ENCODE measurements around the gene NUP85. TPM values are rescaled to one million over a fixed set of nuclear protein-coding genes. Genes with fewer than 3 reads are reported as not detected.

The NUP85 gene
- total RNA-seq, 1 donor from 2014 or later: 83.9 TPM

DNA sequence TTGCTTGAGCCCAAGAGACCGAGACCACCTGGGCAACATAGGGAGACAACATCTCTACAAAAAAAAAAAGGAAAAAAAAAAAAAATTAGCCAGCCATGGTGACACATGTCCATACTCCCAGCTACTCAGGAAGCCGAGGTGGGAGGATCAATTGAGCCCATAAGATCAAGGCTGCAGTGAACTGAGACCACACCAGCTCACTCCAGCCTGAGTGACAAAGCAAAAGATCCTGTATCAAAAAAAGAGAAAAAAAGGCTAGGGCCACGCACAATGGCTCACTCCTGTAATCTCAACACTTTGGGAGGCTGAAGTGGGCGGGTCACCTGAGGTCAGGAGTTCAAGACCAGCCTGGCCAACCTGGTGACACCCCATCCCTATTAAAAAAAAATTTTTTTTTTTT, 36.5 kb upstream of the NUP85 start:
- no peak for DNase-seq (ENCODE audit: low spot score)
- Mint-ChIP-seq H3K27ac (ENCODE audit: unreplicated experiment) (no peak overlapping the region), H3K4me1 (ENCODE audit: unreplicated experiment) (no peaks in the 10 kb centered on the region), H3K9me3 (ENCODE audit: unreplicated experiment) (no peaks in the 10 kb centered on the region), H3K36me3 (ENCODE audit: low read depth, unreplicated experiment) (peaks cover 14% of the 10 kb centered on the region), H3K4me3 (ENCODE audit: unreplicated experiment) (no peak overlapping the region), H3K27me3 (ENCODE audit: unreplicated experiment) (no peaks in the 10 kb centered on the region)
- no peak for TF ChIP-seq CTCF (IDR thresholded peaks at IDR 0.05; ENCODE audit: unreplicated experiment)

DNA sequence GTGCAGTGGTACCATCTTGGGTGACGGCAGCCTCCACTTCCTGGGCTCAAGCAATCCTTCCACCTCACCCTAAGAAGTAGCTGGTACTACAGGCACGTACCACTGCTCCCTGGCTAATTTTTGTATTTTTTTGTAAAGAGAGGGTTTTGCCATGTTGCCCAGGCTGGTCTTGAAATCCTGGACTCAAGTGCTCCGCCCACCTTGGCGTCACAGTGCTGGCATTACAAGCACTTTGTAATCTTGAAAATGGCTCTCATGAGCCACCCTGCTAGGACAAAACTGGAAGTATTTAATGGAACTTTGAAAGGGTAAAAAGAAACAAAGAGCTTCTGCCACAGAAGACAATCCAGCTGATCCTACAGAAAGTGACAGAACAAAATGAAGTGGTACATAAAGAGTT, 32.0 kb upstream of the NUP85 start:
- peak overlapping the region; percentile 65 for H3K4me3 Mint-ChIP-seq (ENCODE audit: unreplicated experiment)
- peak overlapping the region; percentile 68 for H3K27ac Mint-ChIP-seq (ENCODE audit: unreplicated experiment)
- H3K4me1 Mint-ChIP-seq (ENCODE audit: unreplicated experiment): no peaks in the 10 kb centered on the region
- no peak for DNase-seq (ENCODE audit: low spot score)
- no peaks in the 10 kb centered on the region for H3K27me3 Mint-ChIP-seq (ENCODE audit: unreplicated experiment)
- no peaks in the 10 kb centered on the region for H3K9me3 Mint-ChIP-seq (ENCODE audit: unreplicated experiment)
- TF ChIP-seq CTCF (IDR thresholded peaks at IDR 0.05; ENCODE audit: unreplicated experiment): no peak
- H3K36me3 Mint-ChIP-seq (ENCODE audit: low read depth, unreplicated experiment): peaks cover 28% of the 10 kb centered on the region

DNA sequence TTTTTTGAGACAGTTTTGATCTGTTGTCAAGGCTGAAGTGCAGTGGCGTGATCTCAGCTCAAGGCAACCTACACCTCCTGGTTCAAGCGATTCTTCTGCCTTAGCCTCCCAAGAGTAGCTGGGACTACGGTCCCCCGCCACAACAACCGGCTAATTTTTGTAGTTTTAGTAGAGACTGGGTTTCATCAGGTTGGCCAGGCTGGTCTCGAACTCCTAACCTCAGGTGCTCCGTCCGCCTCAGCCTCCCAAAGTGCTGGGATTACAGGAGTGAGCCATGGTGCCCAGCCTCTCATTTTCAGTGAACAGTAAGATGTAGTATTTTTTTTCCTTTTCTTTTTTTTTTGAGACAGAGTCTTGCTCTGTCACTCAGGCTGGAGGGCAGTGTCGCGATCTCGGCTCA, 30.5 kb upstream of the NUP85 start:
- TF ChIP-seq CTCF (IDR thresholded peaks at IDR 0.05; ENCODE audit: unreplicated experiment): no peak
- no peaks in the 10 kb centered on the region for H3K27me3 Mint-ChIP-seq (ENCODE audit: unreplicated experiment)
- no peak overlapping the region for H3K27ac Mint-ChIP-seq (ENCODE audit: unreplicated experiment)
- H3K36me3 Mint-ChIP-seq (ENCODE audit: low read depth, unreplicated experiment): peaks cover 28% of the 10 kb centered on the region
- no peak for DNase-seq (ENCODE audit: low spot score)
- H3K4me1 Mint-ChIP-seq (ENCODE audit: unreplicated experiment): no peaks in the 10 kb centered on the region
- no peaks in the 10 kb centered on the region for H3K9me3 Mint-ChIP-seq (ENCODE audit: unreplicated experiment)
- H3K4me3 Mint-ChIP-seq (ENCODE audit: unreplicated experiment): no peak overlapping the region

GRCh38 chr17:75176625-75177024, 28.9 kb upstream of the NUP85 start:
- Mint-ChIP-seq H3K27me3 (ENCODE audit: unreplicated experiment) (peaks cover 3% of the 10 kb centered on the region), H3K36me3 (ENCODE audit: low read depth, unreplicated experiment) (peaks cover 37% of the 10 kb centered on the region), H3K9me3 (ENCODE audit: unreplicated experiment) (no peaks in the 10 kb centered on the region), H3K27ac (ENCODE audit: unreplicated experiment) (peak overlapping the region; percentile 77), H3K4me1 (ENCODE audit: unreplicated experiment) (peaks cover 9% of the 10 kb centered on the region), H3K4me3 (ENCODE audit: unreplicated experiment) (peak overlapping the region; percentile 67)
- TF ChIP-seq CTCF (IDR thresholded peaks at IDR 0.05; ENCODE audit: unreplicated experiment): no peak
- DNase-seq (ENCODE audit: low spot score): no peak

DNA sequence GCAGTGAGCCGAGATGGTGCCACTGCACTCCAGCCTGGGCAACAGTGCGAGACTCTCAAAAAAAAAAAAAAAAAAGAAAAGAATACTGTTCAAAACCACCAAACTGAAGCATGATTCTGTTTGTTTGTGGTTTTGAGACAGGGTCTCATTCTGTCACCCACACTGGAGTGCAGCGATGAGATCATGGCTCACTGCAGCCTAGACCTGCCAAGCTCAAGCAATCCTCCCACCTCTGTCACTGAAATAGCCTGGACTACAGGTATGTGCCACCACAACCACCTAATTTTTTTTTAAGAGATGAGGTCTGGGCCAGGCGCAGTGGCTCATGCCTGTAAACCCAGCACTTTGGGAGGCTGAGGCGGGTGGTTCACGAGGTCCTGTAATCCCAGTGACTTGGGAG, 27.0 kb upstream of the NUP85 start:
- Mint-ChIP-seq H3K4me3 (ENCODE audit: unreplicated experiment) (no peak overlapping the region), H3K4me1 (ENCODE audit: unreplicated experiment) (peaks cover 13% of the 10 kb centered on the region), H3K27me3 (ENCODE audit: unreplicated experiment) (peaks cover 5% of the 10 kb centered on the region), H3K9me3 (ENCODE audit: unreplicated experiment) (no peaks in the 10 kb centered on the region), H3K27ac (ENCODE audit: unreplicated experiment) (no peak overlapping the region), H3K36me3 (ENCODE audit: low read depth, unreplicated experiment) (peaks cover 32% of the 10 kb centered on the region)
- DNase-seq (ENCODE audit: low spot score): no peak
- no peak for TF ChIP-seq CTCF (IDR thresholded peaks at IDR 0.05; ENCODE audit: unreplicated experiment)

All from endothelial cell (in vitro differentiated cells).